BE2C (cell line): ENCODE data around the gene GABBR1.

ENCODE experiments used
- DNase-seq: peaks from one replicate; pipeline ENCODE4 v3.0.0-alpha.2; 2020
- H3K27me3 ChIP-seq: fragments of 250-450 bp; sonication (Bioruptor Pico); 2 replicates; pipeline ENCODE4 v1.5.1; 2020; ENCODE audit warnings: mild to moderate bottlenecking
- H3K36me3 ChIP-seq: fragments of 250-450 bp; sonication (Bioruptor Pico); 2 replicates; pipeline ENCODE4 v1.5.1; 2020; ENCODE audit warnings: mild to moderate bottlenecking
- H3K4me1 ChIP-seq: fragments of 250-450 bp; sonication (Bioruptor Pico); 2 replicates; pipeline ENCODE4 v1.5.1; 2020
- H3K4me3 ChIP-seq: 2 replicates; pipeline ENCODE4 v1.5.1; 2011; ENCODE audit warnings: low read depth, low read length
- H3K9me3 ChIP-seq: fragments of 250-450 bp; sonication (Bioruptor Pico); 2 replicates; pipeline ENCODE4 v1.5.1; 2020
- CTCF ChIP-seq: IDR thresholded peaks from 2 replicates; pipeline ENCODE4 v1.5.1; 2012; ENCODE audit warnings: mild to moderate bottlenecking, low read depth, low read length

GABBR1 gene

DNA sequence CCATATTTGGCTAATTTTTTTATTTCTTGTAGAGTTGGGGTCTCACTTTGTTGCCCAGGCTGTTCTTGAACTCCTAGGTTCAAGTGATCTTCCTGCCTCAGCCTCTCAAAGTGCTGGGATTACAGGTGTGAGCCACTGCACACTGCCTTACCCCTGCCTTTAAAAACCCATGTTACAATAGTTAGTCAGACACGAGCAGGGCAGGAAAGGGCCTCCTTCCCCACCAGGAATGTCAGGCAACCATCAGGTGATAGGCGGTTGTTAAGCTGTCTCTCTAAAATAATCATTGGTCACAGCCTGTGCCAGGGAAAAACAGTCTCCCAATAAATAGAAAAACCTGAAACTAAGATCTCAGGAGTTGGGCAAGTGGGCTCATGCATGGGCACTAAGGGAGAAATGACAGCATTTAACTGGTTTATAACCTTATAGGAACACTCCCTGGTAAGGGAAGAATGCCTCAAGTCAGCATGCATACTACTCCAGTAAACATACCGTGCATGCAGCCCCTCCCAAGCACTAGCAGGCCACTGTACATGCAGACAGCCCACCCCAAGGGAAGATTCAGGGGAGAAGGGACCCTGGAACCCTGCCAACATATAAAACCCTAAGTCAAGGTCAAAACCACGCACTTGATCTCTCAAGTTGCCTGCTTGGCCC is 39.7 kb downstream of the GABBR1 start:
- no peak for DNase-seq
- no peaks in the 10 kb centered on the region for H3K9me3 ChIP-seq
- no peaks in the 10 kb centered on the region for H3K36me3 ChIP-seq
- peaks cover 4% of the 10 kb centered on the region; the same call in 1 of the 2 replicates for H3K27me3 ChIP-seq
- no peak for TF ChIP-seq CTCF
- no peak overlapping the region for H3K4me3 ChIP-seq
- no peaks in the 10 kb centered on the region for H3K4me1 ChIP-seq

GRCh38 chr6:29591677-29592076 is 41.3 kb downstream of the GABBR1 start:
- no peak for DNase-seq
- Histone ChIP-seq H3K4me1 (no peaks in the 10 kb centered on the region), H3K27me3 (peaks cover 4% of the 10 kb centered on the region; the same call in 1 of the 2 replicates), H3K9me3 (no peaks in the 10 kb centered on the region), H3K36me3 (no peaks in the 10 kb centered on the region), H3K4me3 (no peak overlapping the region)
- no peak for TF ChIP-seq CTCF

DNA sequence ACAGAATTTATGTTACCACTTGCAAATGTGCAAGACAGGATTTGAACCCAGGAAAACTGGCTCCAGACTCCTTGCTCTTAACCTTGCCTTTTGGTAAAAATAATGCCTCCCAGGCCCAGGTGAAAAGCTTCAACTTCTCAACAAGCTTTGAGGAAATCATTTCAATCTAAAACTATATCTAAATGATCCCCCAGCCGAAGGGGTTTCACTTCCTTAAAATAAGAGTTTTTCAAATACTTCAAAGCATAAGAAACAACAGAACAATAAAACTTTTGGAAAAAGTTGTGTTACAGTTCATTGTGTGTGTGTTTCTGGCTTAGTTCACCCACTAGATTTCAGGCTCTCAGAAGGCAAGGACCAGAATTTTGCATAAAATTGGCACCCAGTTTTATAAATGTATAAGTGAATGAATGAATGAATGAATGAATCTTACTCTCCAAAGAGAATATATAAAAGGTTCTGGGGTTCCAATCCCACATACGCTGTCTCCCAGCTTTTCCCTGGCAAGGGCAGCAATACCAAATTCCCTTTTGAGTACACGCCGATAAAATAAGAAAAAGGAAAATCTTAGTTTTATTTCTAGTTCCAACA is 42.7 kb downstream of the GABBR1 start:
- no peak for DNase-seq
- Histone ChIP-seq H3K36me3 (no peaks in the 10 kb centered on the region), H3K27me3 (peaks cover 8% of the 10 kb centered on the region; the same call in 1 of the 2 replicates), H3K9me3 (no peaks in the 10 kb centered on the region), H3K4me1 (no peaks in the 10 kb centered on the region), H3K4me3 (no peak overlapping the region)
- TF ChIP-seq CTCF, result no peak

DNA sequence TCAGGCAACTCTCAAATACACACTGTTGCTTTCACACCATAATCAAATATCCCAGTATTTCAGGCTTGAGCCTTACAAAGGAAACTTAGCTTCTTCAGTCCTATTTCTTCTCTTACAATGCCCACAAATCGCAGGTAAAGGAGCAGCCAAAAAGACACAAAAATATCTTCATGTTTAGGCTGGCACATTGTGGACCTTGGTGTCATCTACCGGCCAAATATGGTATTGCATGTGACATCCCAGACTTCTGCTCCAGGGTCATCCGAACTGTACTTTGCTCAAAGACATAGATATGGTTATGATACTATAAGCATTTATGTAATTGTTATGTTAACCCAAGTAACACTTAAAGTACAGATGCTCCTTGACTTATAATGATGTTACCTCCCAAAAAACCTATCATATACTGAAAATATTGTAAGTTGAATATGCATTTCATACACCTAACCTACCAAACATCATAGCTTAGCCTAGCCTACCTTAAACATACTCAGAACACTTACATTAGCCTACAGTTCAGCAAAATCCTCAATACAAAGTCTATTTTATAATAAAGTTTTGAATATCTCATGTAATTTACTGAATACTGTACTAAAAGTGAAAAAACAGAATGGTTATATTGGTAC is 43.4 kb downstream of the GABBR1 start:
- Histone ChIP-seq H3K36me3 (no peaks in the 10 kb centered on the region), H3K9me3 (no peaks in the 10 kb centered on the region), H3K4me1 (no peaks in the 10 kb centered on the region), H3K4me3 (no peak overlapping the region), H3K27me3 (peaks cover 14% of the 10 kb centered on the region)
- peak; percentile 39 for DNase-seq
- peak; percentile 91 for TF ChIP-seq CTCF

DNA sequence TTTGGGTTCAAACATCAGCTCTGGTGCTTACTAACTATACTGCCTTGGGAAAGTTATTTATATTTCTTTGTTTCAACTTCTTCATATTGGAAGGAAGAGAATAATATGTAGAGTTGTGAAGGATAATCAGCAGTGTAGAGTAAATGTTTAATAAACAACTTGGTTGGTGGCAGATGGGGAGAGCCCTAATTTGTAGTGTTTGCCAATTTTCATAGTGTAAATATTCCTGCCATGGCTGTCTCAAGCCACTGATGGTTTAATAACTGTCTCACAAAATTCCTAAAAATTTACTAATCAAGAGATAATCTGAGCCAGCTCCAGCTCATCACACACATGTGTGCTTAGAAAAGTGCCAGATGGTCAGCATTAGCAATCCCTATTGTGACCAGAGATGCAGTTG is 48.2 kb downstream of the GABBR1 start, which contains the start of gene OR2H2:
Gene OR2H2, plus strand, starts transcription at position 301 of the 400 bp plus-strand sequence. CDS start 2,824 bp downstream, outside the sequence.
- Histone ChIP-seq H3K27me3 (peaks cover 21% of the 10 kb centered on the region), H3K9me3 (no peaks in the 10 kb centered on the region), H3K36me3 (no peaks in the 10 kb centered on the region), H3K4me1 (no peaks in the 10 kb centered on the region), H3K4me3 (no peak within 1 kb of the TSS)
- no peak for DNase-seq
- TF ChIP-seq CTCF, result no peak

GRCh38 chr6:29577544-29577943 is 55.4 kb downstream of the GABBR1 start:
- no peak for DNase-seq
- H3K4me1 ChIP-seq, result no peaks in the 10 kb centered on the region
- H3K36me3 ChIP-seq, result no peaks in the 10 kb centered on the region
- H3K27me3 ChIP-seq, result peaks cover 5% of the 10 kb centered on the region
- TF ChIP-seq CTCF, result no peak
- no peaks in the 10 kb centered on the region for H3K9me3 ChIP-seq
- no peak overlapping the region for H3K4me3 ChIP-seq
